Activated naive CD8-positive, alpha-beta T cell treated with anti-CD3 and anti-CD28 coated beads, Interleukin-2, amount 10 ng/mL, durations not matched to agents 7 days and 5 days (primary cell): Measurements from ENCODE around the gene MORF4L2. TPM values are rescaled to one million over a fixed set of nuclear protein-coding genes. Genes with fewer than 3 reads are reported as not detected.
"Not testable (repeated sequence)": the region's sequence is repeated elsewhere in the genome, so short reads cannot be mapped to it uniquely, and the experiment has no call there.

Source experiments
- ATAC-seq: fragments of 150-1000 bp; cut with Tn5 transposase; one replicate; pipeline ENCODE4 v1.10.0; 2021; ENCODE audit warnings: low read depth, moderate library complexity
- POLR2A ChIA-PET: fragments of 350-600 bp; sonication (Branson Sonifier 250); formaldehyde crosslinking; loops from one replicate; lab custom pipeline; 2021; ENCODE audit warnings: antibody characterized with exemption; lab: Charles Lee
- DNase-seq: peaks from one replicate; pipeline ENCODE4 v3.0.0; 2021
- H3K27ac Mint-ChIP-seq: one replicate; pipeline ENCODE4 v1.8.0; 2022; ENCODE audit warnings: mild to moderate bottlenecking, mixed read lengths
- H3K27me3 Mint-ChIP-seq: one replicate; pipeline ENCODE4 v1.8.0; 2022; ENCODE audit warnings: mild to moderate bottlenecking, moderate library complexity, mixed read lengths
- H3K36me3 Mint-ChIP-seq: one replicate; pipeline ENCODE4 v1.8.0; 2021; ENCODE audit warnings: mild to moderate bottlenecking, mixed read lengths
- H3K4me1 Mint-ChIP-seq: one replicate; pipeline ENCODE4 v1.8.0; 2021; ENCODE audit warnings: mixed read lengths
- H3K4me3 Mint-ChIP-seq: one replicate; pipeline ENCODE4 v1.8.0; 2022; ENCODE audit warnings: mild to moderate bottlenecking, moderate library complexity, mixed read lengths
- H3K9me3 Mint-ChIP-seq: one replicate; pipeline ENCODE4 v1.8.0; 2021; ENCODE audit warnings: mixed read lengths
- total RNA-seq, 2 experiments: library from RNA; stranded (reverse); gene quantifications; one replicate each; pipeline ENCODE4 v1.2.3, GENCODE V29; 2021

The MORF4L2 gene
- total RNA-seq, 2 experiments from 2014 or later: 125 to 128 TPM

GRCh38 chrX:103663981-103664762, 22.3 kb downstream of the MORF4L2 start:
- Mint-ChIP-seq H3K27me3 (peaks cover 9% of the 10 kb centered on the region), H3K9me3 (peaks cover 2% of the 10 kb centered on the region), H3K36me3 (no peaks in the 10 kb centered on the region), H3K4me1 (no peaks in the 10 kb centered on the region), H3K27ac (no peak overlapping the region), H3K4me3 (no peak overlapping the region)
- DNase-seq (no peak), ATAC-seq (no peak)
- POLR2A ChIA-PET: no interaction called here

GRCh38 chrX:103659460-103659859, 27.0 kb downstream of the MORF4L2 start:
- H3K4me1 Mint-ChIP-seq, H3K27ac Mint-ChIP-seq: not testable (repeated sequence)

GRCh38 chrX:103658681-103659433, 27.6 kb downstream of the MORF4L2 start:
- no peak for ATAC-seq
- H3K36me3 Mint-ChIP-seq: peaks cover 2% of the 10 kb centered on the region
- peaks cover 6% of the 10 kb centered on the region for H3K27me3 Mint-ChIP-seq

More at GRCh38 chrX:103659460-103659859, 27.0 kb downstream of the MORF4L2 start:
- POLR2A ChIA-PET, H3K27me3 Mint-ChIP-seq, DNase-seq, ATAC-seq, H3K4me3 Mint-ChIP-seq, H3K36me3 Mint-ChIP-seq, H3K9me3 Mint-ChIP-seq: not testable (repeated sequence)

GRCh38 chrX:103657066-103657465, 29.4 kb downstream of the MORF4L2 start:
- H3K27me3 Mint-ChIP-seq, H3K9me3 Mint-ChIP-seq, H3K4me3 Mint-ChIP-seq, ATAC-seq, DNase-seq, H3K4me1 Mint-ChIP-seq, H3K36me3 Mint-ChIP-seq, H3K27ac Mint-ChIP-seq, POLR2A ChIA-PET: not testable (repeated sequence)

More at GRCh38 chrX:103658681-103659433, 27.6 kb downstream of the MORF4L2 start:
- POLR2A ChIA-PET: no interaction called here
- DNase-seq: no peak
- no peak overlapping the region for H3K27ac Mint-ChIP-seq
- H3K9me3 Mint-ChIP-seq: peaks cover 3% of the 10 kb centered on the region
- peaks cover 7% of the 10 kb centered on the region for H3K4me1 Mint-ChIP-seq
- H3K4me3 Mint-ChIP-seq: no peak overlapping the region

GRCh38 chrX:103656617-103657016, 29.9 kb downstream of the MORF4L2 start:
- no peak for DNase-seq
- H3K4me1 Mint-ChIP-seq: peaks cover 7% of the 10 kb centered on the region
- H3K9me3 Mint-ChIP-seq: peaks cover 3% of the 10 kb centered on the region
- H3K36me3 Mint-ChIP-seq: peaks cover 2% of the 10 kb centered on the region
- ATAC-seq: no peak
- no peak overlapping the region for H3K4me3 Mint-ChIP-seq
- H3K27me3 Mint-ChIP-seq: no peaks in the 10 kb centered on the region
- POLR2A ChIA-PET: no interaction called here
- H3K27ac Mint-ChIP-seq: no peak overlapping the region

GRCh38 chrX:103655230-103656000, 31.1 kb downstream of the MORF4L2 start:
- H3K27me3 Mint-ChIP-seq, H3K9me3 Mint-ChIP-seq, H3K4me3 Mint-ChIP-seq, ATAC-seq, DNase-seq, H3K36me3 Mint-ChIP-seq, H3K27ac Mint-ChIP-seq, H3K4me1 Mint-ChIP-seq, POLR2A ChIA-PET: not testable (repeated sequence)

GRCh38 chrX:103651151-103651773, 35.2 kb downstream of the MORF4L2 start:
- peaks cover 9% of the 10 kb centered on the region for H3K27me3 Mint-ChIP-seq
- DNase-seq (no peak), ATAC-seq (no peak)
- no peaks in the 10 kb centered on the region for H3K36me3 Mint-ChIP-seq
- H3K4me3 Mint-ChIP-seq: no peak overlapping the region
- peaks cover 1% of the 10 kb centered on the region for H3K9me3 Mint-ChIP-seq
- H3K27ac Mint-ChIP-seq: no peak overlapping the region
- H3K4me1 Mint-ChIP-seq: peaks cover 2% of the 10 kb centered on the region
- POLR2A ChIA-PET: no interaction called here

GRCh38 chrX:103647630-103648029, 38.9 kb downstream of the MORF4L2 start:
- H3K27ac Mint-ChIP-seq: no peak overlapping the region
- ATAC-seq: no peak
- DNase-seq: no peak
- H3K9me3 Mint-ChIP-seq: no peaks in the 10 kb centered on the region
- no peaks in the 10 kb centered on the region for H3K36me3 Mint-ChIP-seq
- POLR2A ChIA-PET: no interaction called here
- no peak overlapping the region for H3K4me3 Mint-ChIP-seq
- H3K4me1 Mint-ChIP-seq: no peaks in the 10 kb centered on the region
- H3K27me3 Mint-ChIP-seq: peaks cover 20% of the 10 kb centered on the region

- peaks cover 19% of the 10 kb centered on the region for H3K27me3 Mint-ChIP-seq
- POLR2A ChIA-PET: no interaction called here
Measured at GRCh38 chrX:103644125-103644524, 42.4 kb downstream of the MORF4L2 start.

GRCh38 chrX:103640401-103641155, 45.9 kb downstream of the MORF4L2 start:
- DNase-seq (no peak), ATAC-seq (no peak)
- H3K27ac Mint-ChIP-seq: no peak overlapping the region
- H3K27me3 Mint-ChIP-seq: peaks cover 11% of the 10 kb centered on the region
- H3K36me3 Mint-ChIP-seq: no peaks in the 10 kb centered on the region
- POLR2A ChIA-PET: no interaction called here
- H3K9me3 Mint-ChIP-seq: no peaks in the 10 kb centered on the region
- no peak overlapping the region for H3K4me3 Mint-ChIP-seq
- H3K4me1 Mint-ChIP-seq: no peaks in the 10 kb centered on the region

More at GRCh38 chrX:103644125-103644524, 42.4 kb downstream of the MORF4L2 start:
- DNase-seq (no peak), ATAC-seq (no peak)
- no peaks in the 10 kb centered on the region for H3K36me3 Mint-ChIP-seq
- no peaks in the 10 kb centered on the region for H3K4me1 Mint-ChIP-seq
- H3K9me3 Mint-ChIP-seq: no peaks in the 10 kb centered on the region
- no peak overlapping the region for H3K27ac Mint-ChIP-seq
- H3K4me3 Mint-ChIP-seq: no peak overlapping the region

- H3K27me3 Mint-ChIP-seq, H3K4me3 Mint-ChIP-seq, H3K4me1 Mint-ChIP-seq, ATAC-seq, H3K9me3 Mint-ChIP-seq, DNase-seq, POLR2A ChIA-PET, H3K36me3 Mint-ChIP-seq, H3K27ac Mint-ChIP-seq: not testable (repeated sequence)
Measured at GRCh38 chrX:103638479-103639346, 47.8 kb downstream of the MORF4L2 start.
